Karpas-422 (cell line): ENCODE results near the gene DUSP23. TPM values are rescaled to one million over a fixed set of nuclear protein-coding genes. Genes with fewer than 3 reads are reported as not detected.

Experiments
- DNase-seq: peaks from one replicate; pipeline ENCODE4 v3.0.0-alpha.2; 2015
- H2AFZ ChIP-seq: fragments of 200-600 bp; sonication (generic); 2 replicates; pipeline ENCODE4 v1.6.1; 2014; ENCODE audit warnings: antibody characterized with exemption, low read length, mixed read lengths
- H3K27ac ChIP-seq: fragments of 200-600 bp; sonication (generic); 2 replicates; pipeline ENCODE4 v1.5.1; 2014; ENCODE audit warnings: mild to moderate bottlenecking, low read length, moderate library complexity
- H3K27me3 ChIP-seq: fragments of 200-600 bp; sonication (generic); 2 replicates; pipeline ENCODE4 v1.6.1; 2014; ENCODE audit warnings: low read length, mixed read lengths
- H3K36me3 ChIP-seq: fragments of 200-600 bp; sonication (generic); 2 replicates; pipeline ENCODE4 v1.6.1; 2014; ENCODE audit warnings: low read length, mixed read lengths; ENCODE audit not compliant: insufficient read depth
- H3K4me1 ChIP-seq: fragments of 200-600 bp; sonication (generic); 2 replicates; pipeline ENCODE4 v1.6.1; 2014; ENCODE audit warnings: mild to moderate bottlenecking, low read length, mixed read lengths
- H3K4me2 ChIP-seq: fragments of 200-600 bp; sonication (generic); 2 replicates; pipeline ENCODE4 v1.6.1; 2014; ENCODE audit warnings: low read length, low read depth, mild to moderate bottlenecking; ENCODE audit not compliant: poor library complexity, severe bottlenecking
- H3K4me3 ChIP-seq: fragments of 200-600 bp; sonication (generic); 2 replicates; pipeline ENCODE4 v1.5.1; 2014; ENCODE audit warnings: mild to moderate bottlenecking, antibody characterized with exemption, low read length, mixed read lengths
- H3K79me2 ChIP-seq: fragments of 200-600 bp; sonication (generic); 2 replicates; pipeline ENCODE4 v1.6.1; 2014; ENCODE audit warnings: mild to moderate bottlenecking, low read length, mixed read lengths
- H3K9ac ChIP-seq: fragments of 200-600 bp; sonication (generic); 2 replicates; pipeline ENCODE4 v1.6.0; 2014; ENCODE audit warnings: low read length
- H3K9me2 ChIP-seq: fragments of 200-600 bp; sonication (generic), shearing (Covaris generic); replicated peaks from 2 replicates; pipeline ENCODE4 v1.6.0; 2014; ENCODE audit warnings: mild to moderate bottlenecking, low read length, moderate library complexity; ENCODE audit not compliant: insufficient read depth
- H3K9me3 ChIP-seq: fragments of 300-700, 200-600 bp; sonication (generic); 2 replicates; pipeline ENCODE4 v1.6.1; 2014; ENCODE audit warnings: low read length, mixed read lengths
- H4K20me1 ChIP-seq: fragments of 200-600 bp; sonication (generic); 2 replicates; pipeline ENCODE4 v1.6.1; 2014; ENCODE audit warnings: mild to moderate bottlenecking, antibody characterized with exemption, low read length, low read depth; ENCODE audit not compliant: insufficient read depth
- total RNA-seq: library from RNA; depleted of rRNA; stranded (reverse); fragments of >200 nt; shearing (Covaris generic); gene quantifications from 2 replicates; pipeline ENCODE4 v1.2.3, GENCODE V29; 2014; ENCODE audit warnings: low replicate concordance; rRNA removed

Gene DUSP23
- not detected in 2 replicates for total RNA-seq

DNA sequence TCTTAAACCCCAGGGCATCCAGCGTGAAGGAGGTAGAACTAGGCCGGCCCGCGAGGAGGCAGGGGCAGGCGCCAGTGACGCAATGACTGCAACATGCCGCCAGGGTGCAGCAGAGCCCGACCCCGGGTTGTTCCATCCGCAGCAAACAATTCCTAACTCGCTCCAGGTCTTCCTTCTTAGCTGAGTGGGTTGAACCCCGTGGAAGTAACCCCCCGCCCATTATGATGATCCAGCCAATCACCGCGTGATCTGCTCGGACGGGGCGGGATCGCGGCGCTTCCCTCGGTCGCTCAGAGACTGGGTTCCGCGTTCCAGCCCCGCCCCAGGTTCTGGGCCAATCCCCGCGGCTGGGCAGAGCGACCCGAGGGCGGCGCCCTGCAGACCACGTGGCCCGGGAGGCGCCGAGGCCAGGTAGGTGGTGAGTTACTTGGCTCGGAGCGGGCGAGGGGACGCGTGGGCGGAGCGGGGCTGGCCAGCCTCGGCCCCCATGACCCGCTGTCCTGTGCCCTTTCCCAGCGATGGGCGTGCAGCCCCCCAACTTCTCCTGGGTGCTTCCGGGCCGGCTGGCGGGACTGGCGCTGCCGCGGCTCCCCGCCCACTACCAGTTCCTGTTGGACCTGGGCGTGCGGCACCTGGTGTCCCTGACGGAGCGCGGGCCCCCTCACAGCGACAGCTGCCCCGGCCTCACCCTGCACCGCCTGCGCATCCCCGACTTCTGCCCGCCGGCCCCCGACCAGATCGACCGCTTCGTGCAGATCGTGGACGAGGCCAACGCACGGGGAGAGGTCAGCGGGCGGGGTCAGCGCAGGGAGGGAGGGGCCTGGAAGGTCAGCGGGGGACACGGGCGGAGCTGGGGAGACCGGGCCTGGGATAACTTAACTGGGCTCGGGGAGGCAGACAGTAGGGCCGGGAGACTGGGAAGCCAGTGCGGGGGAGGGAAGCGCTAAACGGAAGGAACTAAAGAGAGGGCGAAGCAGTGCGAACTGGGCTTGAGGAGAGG is at the start of gene DUSP23:
Gene DUSP23, plus strand, starts transcription at position 380 of the 1,000 bp plus-strand sequence. Its CDS starts 139 bp downstream, at position 519.
- DNase-seq, result peak; percentile 62
- no peaks in the 10 kb centered on the region for H3K79me2 ChIP-seq
- no peaks in the 10 kb centered on the region for H3K27me3 ChIP-seq
- H3K9me3 ChIP-seq, result no peaks in the 10 kb centered on the region
- no peak within 1 kb of the TSS for H2AFZ ChIP-seq
- no peaks in the 10 kb centered on the region for H3K4me1 ChIP-seq
- no peaks in the 10 kb centered on the region for H4K20me1 ChIP-seq
- H3K27ac ChIP-seq, result no peak within 1 kb of the TSS
- no peak within 1 kb of the TSS for H3K4me2 ChIP-seq
- H3K36me3 ChIP-seq, result no peaks in the 10 kb centered on the region
- no peak within 1 kb of the TSS for H3K9ac ChIP-seq
- no peaks in the 10 kb centered on the region for H3K9me2 ChIP-seq
- H3K4me3 ChIP-seq, result no peak within 1 kb of the TSS

DNA sequence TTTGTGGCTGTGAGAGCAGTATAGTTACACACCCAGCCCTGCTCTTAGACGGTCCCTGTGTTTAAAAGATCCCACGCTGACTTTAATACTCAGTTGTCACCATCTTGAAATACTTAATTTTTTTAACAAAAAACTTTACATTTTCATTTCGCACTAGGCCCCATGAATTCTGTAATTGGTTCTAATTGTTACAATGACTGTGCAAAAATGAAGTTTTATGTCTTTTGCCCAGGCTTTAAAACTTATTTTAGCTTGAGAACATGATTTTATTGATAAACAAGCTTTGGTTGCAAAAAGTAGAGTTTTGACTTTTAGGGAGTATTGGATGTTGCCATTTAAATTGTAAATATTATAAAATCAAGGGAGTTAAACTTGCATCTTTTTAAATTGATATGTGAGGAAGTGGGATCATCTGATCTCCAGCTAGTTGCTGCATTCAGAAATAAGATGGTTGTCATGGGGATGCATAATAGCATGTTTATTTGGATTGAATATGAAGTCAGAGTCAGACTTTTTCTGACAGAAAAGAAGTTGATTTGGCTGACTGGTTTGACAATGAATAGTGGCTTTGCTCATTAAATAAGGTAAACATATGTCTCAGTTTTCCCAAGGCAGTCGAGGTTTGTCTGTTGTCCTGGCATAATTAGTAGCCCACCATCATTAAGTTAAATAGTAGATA is 43.4 kb upstream of the DUSP23 start:
- Histone ChIP-seq H3K27ac (no peak overlapping the region), H3K79me2 (no peaks in the 10 kb centered on the region), H3K9ac (no peak overlapping the region), H2AFZ (no peak overlapping the region), H3K36me3 (no peaks in the 10 kb centered on the region), H3K4me1 (no peaks in the 10 kb centered on the region), H3K9me3 (no peaks in the 10 kb centered on the region), H3K4me3 (no peak overlapping the region), H3K9me2 (no peaks in the 10 kb centered on the region), H4K20me1 (no peaks in the 10 kb centered on the region), H3K4me2 (no peak overlapping the region), H3K27me3 (no peaks in the 10 kb centered on the region)
- no peak for DNase-seq

DNA sequence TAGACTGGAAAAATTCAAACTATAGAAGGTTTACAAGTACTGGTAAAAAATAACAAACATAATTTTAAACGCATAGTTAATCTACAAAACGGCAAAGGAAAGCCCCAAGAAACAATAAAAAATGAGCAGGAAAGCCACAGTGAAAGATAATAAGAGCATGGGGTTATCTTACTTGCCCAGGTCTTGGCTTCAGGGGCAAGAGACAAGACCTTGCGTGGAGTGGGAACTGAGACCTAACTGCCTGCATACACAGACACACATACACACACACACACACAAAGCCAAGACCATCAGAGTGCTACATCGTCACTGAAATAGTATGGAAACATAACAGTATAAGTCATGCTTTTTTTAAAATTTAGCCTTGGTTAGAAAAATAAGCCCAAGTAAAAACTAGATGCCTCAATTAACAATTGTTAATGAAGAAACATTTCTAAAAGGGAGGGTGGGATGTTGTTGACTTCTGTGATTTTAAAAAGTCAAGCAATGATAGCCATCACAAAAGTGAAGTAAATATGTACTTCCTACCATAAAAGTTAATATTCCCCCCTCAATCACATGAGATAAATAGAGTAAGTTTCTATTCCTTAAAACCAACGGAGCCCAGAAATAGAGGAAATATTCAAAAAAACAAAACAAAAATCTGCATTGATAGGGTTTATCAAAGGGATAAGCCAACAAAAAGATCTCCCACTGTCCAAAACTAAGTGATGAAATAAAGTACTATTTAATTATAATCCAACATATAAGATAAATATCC is 36.9 kb upstream of the DUSP23 start:
- H2AFZ ChIP-seq, result no peak overlapping the region

DNA sequence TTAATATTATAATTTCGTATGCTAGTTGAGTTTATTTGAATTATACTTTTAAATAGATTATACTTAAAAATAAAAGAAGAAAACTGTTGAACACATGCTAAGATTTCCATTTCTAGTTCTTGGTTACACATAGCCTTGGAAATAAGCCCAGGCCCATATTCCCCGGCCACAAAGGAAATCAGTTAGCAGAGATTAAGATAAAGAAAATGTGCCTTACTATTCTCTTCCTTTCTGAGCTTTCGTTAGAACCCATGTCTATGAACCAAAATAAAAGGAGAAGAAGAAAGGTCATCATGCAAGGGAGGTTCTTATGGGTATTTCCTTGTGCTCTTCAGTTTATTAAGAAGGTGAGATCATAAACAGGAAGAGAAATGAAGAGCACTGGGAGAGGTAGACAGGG is 34.1 kb upstream of the DUSP23 start:
- H3K27ac ChIP-seq, result no peak overlapping the region
- no peak overlapping the region for H3K9ac ChIP-seq
- no peaks in the 10 kb centered on the region for H3K36me3 ChIP-seq
- no peaks in the 10 kb centered on the region for H3K4me1 ChIP-seq
- no peaks in the 10 kb centered on the region for H4K20me1 ChIP-seq
- H3K27me3 ChIP-seq, result no peaks in the 10 kb centered on the region
- no peaks in the 10 kb centered on the region for H3K9me3 ChIP-seq
- H2AFZ ChIP-seq, result no peak overlapping the region
- DNase-seq, result no peak
- no peak overlapping the region for H3K4me3 ChIP-seq
- no peaks in the 10 kb centered on the region for H3K79me2 ChIP-seq
- no peaks in the 10 kb centered on the region for H3K9me2 ChIP-seq
- H3K4me2 ChIP-seq, result no peak overlapping the region

More for the DNA sequence above, 36.9 kb upstream of the DUSP23 start:
- Histone ChIP-seq H3K79me2 (no peaks in the 10 kb centered on the region), H3K27me3 (no peaks in the 10 kb centered on the region), H3K36me3 (no peaks in the 10 kb centered on the region), H3K4me3 (no peak overlapping the region), H3K4me1 (no peaks in the 10 kb centered on the region), H3K27ac (no peak overlapping the region), H3K4me2 (no peak overlapping the region), H3K9me3 (no peaks in the 10 kb centered on the region), H3K9me2 (no peaks in the 10 kb centered on the region), H3K9ac (no peak overlapping the region), H4K20me1 (no peaks in the 10 kb centered on the region)
- no peak for DNase-seq

DNA sequence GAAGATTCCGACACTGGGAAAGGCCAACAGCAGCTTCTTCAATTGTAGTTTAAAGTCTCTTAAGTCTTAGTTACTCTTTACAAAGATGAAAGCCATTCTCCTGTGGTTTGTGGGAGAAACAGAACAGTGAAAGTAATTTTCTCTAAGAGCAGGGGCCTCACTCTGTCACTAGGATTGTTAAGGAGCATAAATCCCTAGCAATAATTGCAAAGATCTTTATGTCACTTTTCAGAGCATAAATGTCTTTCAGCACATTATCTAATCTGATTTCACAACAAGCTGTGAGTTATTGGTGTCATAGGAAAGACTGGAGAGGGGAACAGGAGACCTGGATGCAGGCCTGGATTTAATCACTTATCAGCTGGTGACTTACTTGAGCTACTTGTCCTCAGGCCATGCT is 32.4 kb upstream of the DUSP23 start:
- Histone ChIP-seq H3K9me2 (no peaks in the 10 kb centered on the region), H3K27ac (no peak overlapping the region), H3K27me3 (no peaks in the 10 kb centered on the region), H3K9ac (no peak overlapping the region), H4K20me1 (no peaks in the 10 kb centered on the region), H2AFZ (no peak overlapping the region), H3K36me3 (no peaks in the 10 kb centered on the region), H3K4me2 (no peak overlapping the region), H3K79me2 (no peaks in the 10 kb centered on the region), H3K4me3 (no peak overlapping the region), H3K4me1 (no peaks in the 10 kb centered on the region), H3K9me3 (no peaks in the 10 kb centered on the region)
- no peak for DNase-seq

DNA sequence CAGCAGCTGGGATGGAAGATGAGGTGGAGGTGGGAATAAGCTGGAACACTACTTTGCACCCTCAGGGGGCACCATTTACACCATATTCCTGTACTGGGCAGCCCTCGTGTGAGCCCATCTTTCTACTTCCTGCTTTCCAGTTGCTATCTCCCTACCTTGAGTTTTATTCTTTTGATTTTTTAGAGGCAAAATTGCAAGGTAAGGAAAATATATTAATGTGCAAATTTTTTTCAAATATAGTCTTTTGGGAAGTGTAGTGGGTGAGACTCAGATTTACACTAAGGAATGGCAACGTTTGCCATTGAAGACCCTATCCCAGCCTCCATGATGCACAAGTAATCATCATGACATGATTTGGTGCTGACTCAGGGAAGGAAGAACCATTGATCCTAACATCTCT is 31.1 kb upstream of the DUSP23 start:
- H3K27me3 ChIP-seq, result no peaks in the 10 kb centered on the region
- no peaks in the 10 kb centered on the region for H3K4me1 ChIP-seq
- no peaks in the 10 kb centered on the region for H3K36me3 ChIP-seq
- H3K27ac ChIP-seq, result no peak overlapping the region
- H2AFZ ChIP-seq, result no peak overlapping the region
- no peak overlapping the region for H3K4me2 ChIP-seq
- no peaks in the 10 kb centered on the region for H3K79me2 ChIP-seq
- DNase-seq, result no peak
- no peak overlapping the region for H3K4me3 ChIP-seq
- H4K20me1 ChIP-seq, result no peaks in the 10 kb centered on the region
- no peaks in the 10 kb centered on the region for H3K9me2 ChIP-seq
- H3K9ac ChIP-seq, result no peak overlapping the region
- H3K9me3 ChIP-seq, result no peaks in the 10 kb centered on the region

DNA sequence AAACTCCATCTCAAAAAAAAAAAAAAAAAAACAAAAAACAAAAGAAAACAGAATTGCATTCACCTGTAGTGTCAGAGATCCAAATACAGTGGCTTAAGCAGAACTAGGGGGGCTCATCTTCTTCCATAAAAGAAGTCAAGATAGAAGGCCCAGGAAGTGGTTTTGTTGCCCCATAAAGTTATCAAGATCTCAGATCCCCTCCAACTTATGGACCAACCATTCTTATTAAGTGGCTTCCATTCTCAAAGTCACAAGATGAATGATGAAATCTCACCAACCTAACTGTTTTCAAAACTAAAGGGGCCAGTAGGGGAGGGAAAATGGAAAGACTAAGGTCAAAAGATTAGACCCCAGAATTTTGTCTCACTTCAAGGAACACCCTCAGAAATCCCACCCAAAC is 30.1 kb upstream of the DUSP23 start:
- Histone ChIP-seq H3K9me3 (no peaks in the 10 kb centered on the region), H3K27me3 (no peaks in the 10 kb centered on the region), H3K4me2 (no peak overlapping the region), H3K4me3 (no peak overlapping the region), H3K27ac (no peak overlapping the region), H3K9me2 (no peaks in the 10 kb centered on the region), H3K36me3 (no peaks in the 10 kb centered on the region), H3K79me2 (no peaks in the 10 kb centered on the region), H3K4me1 (no peaks in the 10 kb centered on the region), H3K9ac (no peak overlapping the region), H4K20me1 (no peaks in the 10 kb centered on the region), H2AFZ (no peak overlapping the region)
- DNase-seq, result no peak

DNA sequence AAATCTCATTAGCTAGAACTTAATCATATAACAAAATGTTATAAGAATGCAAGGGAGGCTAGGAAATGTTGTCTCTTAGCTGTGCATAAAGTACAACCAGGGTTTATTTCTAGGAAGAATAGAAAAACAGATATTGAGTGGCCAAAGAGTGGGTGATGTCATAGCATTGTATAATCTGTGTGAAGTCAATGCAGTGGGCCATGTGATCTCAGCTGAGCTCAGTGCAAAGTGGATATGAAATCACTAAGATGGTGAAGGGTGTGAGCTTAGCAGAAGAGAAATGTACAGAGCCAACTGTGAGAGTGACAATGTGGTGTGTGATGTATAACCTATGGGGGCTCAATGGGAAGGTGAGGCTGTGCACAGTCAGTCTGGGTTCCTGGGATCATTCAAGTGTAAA is 29.7 kb upstream of the DUSP23 start:
- Histone ChIP-seq H3K27ac (no peak overlapping the region), H3K27me3 (no peaks in the 10 kb centered on the region), H3K9ac (no peak overlapping the region), H3K36me3 (no peaks in the 10 kb centered on the region), H2AFZ (no peak overlapping the region), H3K4me1 (no peaks in the 10 kb centered on the region), H3K4me2 (no peak overlapping the region), H4K20me1 (no peaks in the 10 kb centered on the region), H3K9me2 (no peaks in the 10 kb centered on the region), H3K9me3 (no peaks in the 10 kb centered on the region), H3K4me3 (no peak overlapping the region), H3K79me2 (no peaks in the 10 kb centered on the region)
- DNase-seq, result no peak
